MM.1S (cell line): Measurements from ENCODE around the gene WDR73.

Experiments
- CTCF ChIP-seq: fragments of 300-600 bp; sonication (generic); IDR thresholded peaks from 2 replicates; pipeline ENCODE4 v1.5.1; 2016; ENCODE audit warnings: antibody characterized with exemption, low read length, mixed read lengths
- EZH2 ChIP-seq: fragments of 300-600 bp; sonication (generic); optimal IDR thresholded peaks from 2 replicates; pipeline ENCODE3; 2017; ENCODE audit warnings: low read depth, mild to moderate bottlenecking, antibody characterized with exemption, low read length, mixed read lengths
- EZH2phosphoT487 ChIP-seq: fragments of 300-600 bp; sonication (generic); IDR thresholded peaks from 2 replicates; pipeline ENCODE4 v1.6.1; 2018; ENCODE audit warnings: antibody characterized with exemption, low read length

GRCh38 chr15:84653910-84654688, at the start of gene WDR73:
- TF ChIP-seq CTCF (no peak), EZH2phosphoT487 (no peak), EZH2 (no peak)
